AG20443 (cell line): ENCODE measurements around the gene GPR153.
A peak's percentile ranks its signal among the peaks of the same experiment; 100 is the strongest.

Experiments
- DNase-seq: peaks from one replicate; pipeline ENCODE4 v3.0.0; 2012; ENCODE audit warnings: low spot score, mixed read lengths

The GPR153 gene

DNA sequence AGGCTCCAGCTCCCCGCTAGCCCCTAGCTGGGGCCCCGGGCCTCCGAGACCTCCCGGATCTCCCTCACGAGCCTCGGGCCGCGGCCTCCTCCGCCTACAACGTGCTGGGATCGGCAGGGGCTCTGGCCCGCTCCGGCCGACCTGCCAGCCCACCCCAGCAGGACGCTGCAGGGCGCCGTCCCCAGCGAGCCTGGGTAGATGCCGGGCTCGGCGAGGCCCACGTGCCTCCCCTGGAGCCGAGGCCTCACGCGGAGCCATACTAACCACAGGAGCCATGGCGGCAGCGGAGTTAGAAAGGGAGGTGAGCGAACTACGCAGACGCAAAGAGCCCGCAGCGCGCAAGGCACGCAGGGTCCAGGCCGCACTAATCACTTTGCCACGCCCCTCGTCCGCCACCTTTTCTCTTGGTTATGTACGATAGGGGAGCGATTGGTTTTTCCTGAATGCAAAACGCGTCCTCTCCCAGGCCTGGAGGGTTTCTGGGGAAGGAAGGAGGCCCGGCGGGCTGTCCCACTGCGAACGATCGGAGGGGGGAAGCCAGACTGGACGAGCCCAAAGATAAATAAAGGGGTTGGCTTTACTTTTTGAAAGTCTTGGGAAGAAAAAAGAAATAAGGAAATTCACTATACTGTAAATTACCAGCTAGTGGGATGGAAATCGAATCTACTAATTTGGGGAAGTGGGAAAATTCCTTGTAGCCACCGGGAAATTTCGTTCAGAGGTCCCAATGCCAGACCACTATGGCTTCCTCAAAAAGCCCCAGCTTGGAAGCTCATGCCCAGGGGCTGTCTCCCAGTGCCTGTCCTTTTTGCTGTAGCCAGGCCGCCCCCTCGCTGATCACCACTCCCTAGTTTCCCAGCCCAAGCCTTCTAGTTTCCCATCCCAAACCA lies 61.4 kb downstream of the GPR153 start, which contains the start of gene RPL22:
TSS of gene RPL22 (minus strand) at position 298 of the 890 bp plus-strand sequence. CDS start at position 276, 22 bp downstream.
- peak; percentile 98 for DNase-seq

DNA sequence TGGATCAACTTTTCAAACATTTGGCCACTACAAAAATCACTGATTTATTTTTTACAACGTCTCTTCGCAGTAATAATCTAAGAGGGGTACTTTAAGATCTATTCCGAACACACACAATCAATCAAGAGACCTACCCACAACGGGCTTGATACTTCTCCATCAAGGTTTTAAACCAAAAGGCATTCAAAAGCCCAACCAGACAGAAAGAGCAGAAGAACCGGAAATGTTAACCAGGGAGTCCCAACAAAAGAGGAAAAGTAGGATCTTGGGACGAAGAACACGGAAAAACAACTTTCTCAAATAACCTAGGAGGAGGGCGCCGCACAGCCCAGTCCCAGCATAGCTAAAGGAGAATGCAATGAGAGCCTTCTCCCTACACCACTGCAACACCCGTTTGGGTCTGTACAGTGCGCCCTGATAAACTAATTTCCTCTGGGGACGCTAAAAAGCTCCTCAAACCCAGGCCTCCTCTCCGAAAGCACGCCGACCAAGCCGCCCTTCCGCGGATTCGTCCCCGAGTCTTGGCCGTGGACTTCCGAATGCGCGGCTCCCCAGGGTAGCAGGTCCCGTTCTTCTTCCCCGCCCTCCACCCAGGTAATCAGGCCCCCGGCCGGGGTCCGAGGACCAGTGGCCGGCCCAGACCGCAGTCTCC lies 62.1 kb downstream of the GPR153 start:
- no peak for DNase-seq

DNA sequence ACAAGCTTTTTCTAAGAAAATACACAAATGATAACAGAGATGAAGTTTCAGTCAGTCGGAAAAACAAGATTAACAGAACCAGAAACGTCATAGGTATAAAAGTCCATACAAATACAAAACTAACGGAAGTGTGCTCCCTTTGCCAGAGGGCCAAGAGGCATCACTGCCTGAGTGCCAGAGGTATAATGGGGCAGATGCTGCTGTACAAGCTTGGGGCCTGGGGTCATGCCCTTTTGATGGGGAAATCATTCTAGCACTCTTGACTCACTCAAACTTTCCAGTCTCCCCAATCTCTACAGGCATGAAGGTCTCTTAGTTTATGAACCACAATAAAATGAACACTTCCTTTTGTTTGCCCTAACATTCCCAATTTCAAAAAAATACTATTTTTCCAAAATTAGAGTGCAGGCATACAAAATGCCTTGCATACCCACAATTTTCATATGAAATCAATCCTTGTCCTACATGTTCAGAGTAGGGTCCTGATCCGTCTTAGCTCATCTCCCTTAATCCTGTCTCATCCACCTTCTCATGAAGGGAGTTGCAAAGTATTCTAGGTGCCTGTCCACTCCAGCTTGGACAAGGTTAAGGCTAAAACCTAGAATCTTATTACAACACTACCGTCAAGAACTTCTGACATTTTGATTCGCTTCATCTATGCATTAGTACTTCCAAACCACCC lies 63.0 kb downstream of the GPR153 start:
- no peak for DNase-seq
